Brain microvascular endothelial cell (primary cell): ENCODE data around the gene REPIN1.

Experiments
- DNase-seq: peaks from one replicate; pipeline ENCODE4 v3.0.0-alpha.2; 2020
- H3K27ac ChIP-seq: fragments of 250-450 bp; sonication (Bioruptor Pico); 2 replicates; pipeline ENCODE4 v1.5.1; 2020; ENCODE audit warnings: mild to moderate bottlenecking, moderate library complexity
- H3K27me3 ChIP-seq: fragments of 250-450 bp; sonication (Bioruptor Pico); replicated peaks from 2 replicates; pipeline ENCODE4 v1.5.1; 2020; ENCODE audit warnings: mild to moderate bottlenecking
- H3K36me3 ChIP-seq: fragments of 250-450 bp; sonication (Bioruptor Pico); replicated peaks from 2 replicates; pipeline ENCODE4 v1.5.1; 2020; ENCODE audit warnings: mild to moderate bottlenecking
- H3K4me3 ChIP-seq: 2 replicates; pipeline ENCODE4 v1.5.1; 2011; ENCODE audit warnings: low read depth, mild to moderate bottlenecking, control low read depth, low read length, moderate library complexity
- CTCF ChIP-seq: IDR thresholded peaks from 2 replicates; pipeline ENCODE4 v1.5.1; 2011; ENCODE audit warnings: low read depth, mild to moderate bottlenecking, moderate library complexity, low read length, control low read depth, inconsistent platforms; ENCODE audit errors: missing control alignments
- in situ Hi-C: cut with HindIII; loops from 2 replicates; pipeline ENCODE4 v1.10.0; 2017; ENCODE audit warnings: low sequenced_read_pairs, low pct_ligation_motif_present

REPIN1 gene

GRCh38 chr7:150324373-150324961 lies 44.2 kb upstream of the REPIN1 start:
- DNase-seq: no peak
- in situ Hi-C loops: no loop called here
- Histone ChIP-seq H3K4me3 (no peak overlapping the region), H3K27me3 (peaks cover 8% of the 10 kb centered on the region), H3K36me3 (no peaks in the 10 kb centered on the region), H3K27ac (no peak overlapping the region)
- no peak for TF ChIP-seq CTCF

GRCh38 chr7:150325110-150325611 lies 43.5 kb upstream of the REPIN1 start:
- TF ChIP-seq CTCF: no peak
- in situ Hi-C loops: no loop called here
- H3K27ac ChIP-seq: no peak overlapping the region
- no peak for DNase-seq
- no peaks in the 10 kb centered on the region for H3K36me3 ChIP-seq
- peaks cover 8% of the 10 kb centered on the region for H3K27me3 ChIP-seq
- no peak overlapping the region for H3K4me3 ChIP-seq

DNA sequence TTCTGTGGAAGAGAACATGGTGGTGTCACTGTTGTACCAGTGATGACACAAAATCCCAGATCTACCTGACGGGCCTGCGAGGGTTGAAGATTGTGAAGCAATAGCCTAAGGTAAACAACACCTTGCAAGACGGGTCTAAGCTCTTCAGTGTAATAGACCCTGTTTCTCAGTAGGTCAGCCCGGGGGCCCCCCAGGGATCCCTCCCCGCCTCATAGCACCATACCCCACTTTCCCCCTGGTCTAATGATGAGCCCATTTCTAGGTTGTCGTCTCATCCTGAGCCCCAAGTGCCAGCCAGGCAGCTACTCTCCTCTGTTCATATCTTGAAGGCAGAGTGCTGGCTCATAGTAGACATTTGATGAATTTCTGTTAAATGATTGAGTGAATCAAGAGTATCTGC lies 42.7 kb upstream of the REPIN1 start:
- in situ Hi-C loops: no loop called here
- Histone ChIP-seq H3K27me3 (peaks cover 8% of the 10 kb centered on the region), H3K4me3 (no peak overlapping the region), H3K36me3 (no peaks in the 10 kb centered on the region), H3K27ac (no peak overlapping the region)
- DNase-seq: no peak
- TF ChIP-seq CTCF: no peak

DNA sequence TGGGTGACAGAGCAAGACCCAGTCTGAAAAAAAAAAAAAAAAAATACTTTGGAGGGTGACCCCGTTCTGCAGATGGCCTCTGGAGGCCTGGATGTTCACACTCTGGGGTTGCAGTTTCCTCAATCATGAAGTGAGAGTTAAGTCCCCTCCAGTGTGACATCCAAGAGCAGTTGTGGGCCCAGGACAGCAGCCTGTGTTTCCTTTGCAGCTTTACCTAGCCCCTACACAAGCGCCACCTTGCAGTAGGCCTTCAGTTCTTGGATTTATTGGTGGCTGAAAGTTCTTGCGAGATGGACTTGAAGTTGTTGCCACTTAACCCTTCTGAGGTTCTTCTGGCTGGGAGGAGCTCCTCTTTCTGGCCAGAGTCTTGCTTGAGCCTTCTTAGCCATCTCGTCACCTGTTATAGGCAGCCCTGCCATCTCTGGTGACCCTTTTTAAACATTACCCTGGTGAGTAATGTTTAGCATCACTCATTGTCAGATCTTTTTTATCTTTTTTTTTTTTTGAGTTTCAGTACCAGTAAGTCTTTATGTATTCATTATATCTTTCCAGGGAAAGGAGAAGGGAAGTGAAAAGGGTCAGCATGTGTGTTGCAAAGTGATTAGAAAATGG lies 41.9 kb upstream of the REPIN1 start:
- Histone ChIP-seq H3K27me3 (peaks cover 8% of the 10 kb centered on the region), H3K27ac (no peak overlapping the region), H3K36me3 (no peaks in the 10 kb centered on the region), H3K4me3 (no peak overlapping the region)
- in situ Hi-C loops: no loop called here
- no peak for DNase-seq
- no peak for TF ChIP-seq CTCF

DNA sequence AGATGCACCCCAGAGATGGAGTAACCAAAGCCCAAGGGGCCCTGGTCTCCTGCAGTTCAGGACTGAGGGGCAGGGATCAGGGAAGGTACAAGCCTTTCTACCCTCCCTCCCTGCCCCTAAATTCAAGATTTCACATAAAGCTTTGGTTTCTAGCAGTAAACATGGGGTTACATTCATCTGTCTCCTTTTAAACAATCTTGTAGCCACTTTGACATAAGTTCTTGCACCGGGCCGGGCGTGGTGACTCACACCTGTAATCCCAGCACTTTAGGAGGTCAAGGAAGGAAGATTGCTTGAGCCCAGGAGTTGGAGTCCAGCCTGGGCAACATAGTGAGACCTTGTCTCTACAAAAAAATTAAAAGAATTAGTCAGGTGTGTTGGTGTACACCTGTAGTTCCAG lies 41.3 kb upstream of the REPIN1 start:
- no peaks in the 10 kb centered on the region for H3K36me3 ChIP-seq
- in situ Hi-C loops: no loop called here
- TF ChIP-seq CTCF: no peak

More for the DNA sequence above, 41.3 kb upstream of the REPIN1 start:
- peaks cover 8% of the 10 kb centered on the region for H3K27me3 ChIP-seq
- H3K27ac ChIP-seq: no peak overlapping the region
- H3K4me3 ChIP-seq: no peak overlapping the region
- no peak for DNase-seq
